GM19023 (cell line): Measurements from ENCODE around the gene SND1.

Experiments used
- ATAC-seq: cut with Tn5 transposase; IDR thresholded peaks from one replicate; pipeline ENCODE4 v1.9.1; 2021; ENCODE audit warnings: mild to moderate bottlenecking, moderate library complexity; ENCODE audit not compliant: unreplicated experiment

The SND1 gene

GRCh38 chr7:128054511-128054910, 402.5 kb downstream of the SND1 start:
- no peak for ATAC-seq

GRCh38 chr7:128055637-128056036, 403.6 kb downstream of the SND1 start:
- no peak for ATAC-seq

DNA sequence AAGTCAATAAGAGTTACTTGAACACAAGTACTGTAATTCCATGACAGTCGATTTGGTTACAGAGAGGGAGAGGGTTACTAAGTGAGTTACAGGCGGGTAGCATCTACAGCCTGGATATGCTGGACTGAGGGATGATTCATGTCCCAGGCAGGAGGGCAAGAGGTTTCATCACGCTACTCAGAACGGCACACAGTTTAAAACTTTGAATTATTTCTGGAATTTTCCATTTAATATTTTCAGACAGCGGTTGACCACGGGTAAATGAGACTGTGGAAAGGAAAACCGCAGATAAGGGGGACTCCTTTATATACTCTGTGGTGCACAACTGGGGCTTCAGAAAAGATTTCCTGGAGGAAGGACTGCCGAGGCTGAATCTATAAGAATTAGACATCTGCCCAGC, 404.9 kb downstream of the SND1 start:
- no peak for ATAC-seq

DNA sequence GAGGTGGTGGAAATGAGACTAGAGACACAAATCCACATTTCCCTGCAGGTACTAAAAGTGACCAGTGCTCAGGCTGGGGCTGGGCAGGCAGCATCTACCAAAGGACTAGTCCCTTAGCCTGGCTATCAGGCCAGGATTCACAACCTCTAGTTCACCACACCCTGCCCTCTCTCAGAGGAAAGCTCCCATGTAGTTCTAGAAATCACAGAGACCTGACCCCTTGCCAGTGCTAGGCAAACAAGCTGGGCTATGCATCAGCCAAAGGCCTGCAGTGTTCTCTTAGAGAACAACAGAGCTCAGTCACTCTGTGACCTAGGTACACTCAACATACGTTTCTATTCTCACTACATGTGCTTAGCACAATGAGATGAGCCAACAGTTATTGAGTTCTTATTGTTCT, 405.9 kb downstream of the SND1 start:
- no peak for ATAC-seq

DNA sequence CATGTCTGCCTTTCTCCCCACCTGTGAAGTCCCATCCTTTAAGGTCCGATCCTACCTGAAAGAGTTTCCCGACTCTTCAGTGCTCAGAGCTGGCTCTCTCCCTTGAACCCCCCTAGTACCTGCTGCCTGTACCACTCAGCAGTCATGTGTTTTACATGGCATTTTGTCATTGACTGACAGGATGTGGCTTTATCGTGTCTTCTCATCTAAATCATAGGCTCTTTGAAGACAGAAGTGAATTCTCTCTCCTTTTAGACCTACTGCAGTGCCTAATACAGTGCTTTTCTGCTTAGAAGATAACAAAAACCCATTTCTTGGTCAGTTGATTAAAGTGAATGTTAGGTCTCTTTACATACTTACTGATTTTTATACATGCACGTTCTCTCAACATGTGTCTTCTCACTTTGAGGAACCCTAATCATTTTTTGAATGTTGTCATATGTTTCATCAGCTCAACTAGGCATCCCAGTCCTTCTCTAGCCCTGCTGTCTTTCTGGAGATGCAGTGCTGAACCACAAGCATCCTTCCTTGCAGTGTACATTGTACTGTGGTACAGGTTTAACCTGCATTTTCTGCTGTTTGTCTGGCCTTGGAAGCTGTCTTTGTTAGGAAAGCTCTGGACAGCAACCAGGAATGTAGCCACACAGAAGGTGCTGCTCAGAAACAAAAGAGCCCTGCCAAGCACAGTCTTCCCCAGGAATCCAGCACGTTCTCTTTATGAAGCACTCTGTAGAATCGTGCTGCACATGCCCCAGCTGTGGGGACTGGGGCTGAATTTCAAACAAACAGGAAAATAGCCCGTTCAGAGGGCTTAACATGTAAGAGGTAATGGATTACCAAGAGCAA, 407.4 kb downstream of the SND1 start:
- no peak for ATAC-seq

DNA sequence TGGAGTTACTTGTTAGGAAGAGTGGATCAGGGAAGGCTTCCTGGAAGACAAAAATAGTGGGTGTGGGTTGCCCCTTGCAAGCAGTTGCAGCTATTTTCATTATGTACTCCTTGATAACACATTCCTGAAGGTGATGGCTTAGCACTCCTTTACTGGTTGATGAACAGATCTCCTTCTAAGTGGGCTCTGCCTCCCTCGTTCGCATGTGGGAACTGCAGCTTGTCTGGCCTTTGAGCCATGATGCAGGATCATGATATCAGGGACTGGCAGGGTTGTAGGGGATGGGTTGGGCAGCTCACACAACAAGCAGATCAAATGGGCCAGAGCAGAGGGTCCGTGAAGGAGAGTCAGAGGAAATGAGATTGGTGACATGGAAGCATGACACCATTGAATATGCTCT, 408.0 kb downstream of the SND1 start:
- no peak for ATAC-seq

- no peak for ATAC-seq
Observed at GRCh38 chr7:128063088-128063487, 411.1 kb downstream of the SND1 start.

DNA sequence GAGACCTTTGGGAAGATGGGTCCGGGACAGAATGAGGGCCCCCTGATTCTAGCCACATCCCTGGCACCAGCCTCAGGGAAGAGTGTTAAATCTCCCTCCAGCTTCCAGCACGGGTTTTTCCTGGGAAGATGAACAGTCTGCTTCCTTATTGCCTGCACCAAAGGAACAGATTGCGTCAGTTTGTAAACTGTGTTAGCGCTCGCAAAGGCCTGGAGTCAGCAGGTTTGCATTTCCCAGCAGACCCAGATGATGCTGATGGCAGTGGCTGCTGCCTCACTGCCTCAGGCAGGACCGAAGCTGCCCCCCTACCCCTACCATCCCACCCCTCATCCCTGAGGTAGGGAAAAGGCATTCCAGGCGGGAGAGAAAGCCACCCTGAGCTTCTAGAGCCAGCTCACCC, 413.9 kb downstream of the SND1 start:
- ATAC-seq: no peak

DNA sequence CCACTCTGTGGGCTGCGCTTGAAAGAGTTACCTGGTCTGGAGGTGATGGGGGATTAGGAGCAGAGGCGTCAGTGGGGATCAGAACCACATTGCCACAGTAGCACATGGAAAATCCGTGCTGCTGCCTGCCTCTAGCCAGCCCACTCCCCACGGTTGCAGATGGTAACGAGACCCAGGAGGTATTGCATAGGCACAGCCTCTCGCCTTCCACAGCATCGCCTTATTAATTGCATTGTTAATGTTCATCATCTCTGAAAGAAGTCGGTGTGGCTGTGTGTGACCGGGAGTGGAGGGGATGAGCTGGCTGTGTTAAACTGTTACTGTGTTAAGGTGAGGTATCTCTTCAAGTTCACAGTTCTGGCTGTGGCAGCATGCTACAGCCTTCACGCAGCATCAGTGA, 414.4 kb downstream of the SND1 start:
- ATAC-seq: no peak

GRCh38 chr7:128066858-128067257, 414.9 kb downstream of the SND1 start:
- ATAC-seq: no peak

GRCh38 chr7:128067983-128068382, 416.0 kb downstream of the SND1 start:
- ATAC-seq: no peak

GRCh38 chr7:128068785-128069184, 416.8 kb downstream of the SND1 start:
- no peak for ATAC-seq

DNA sequence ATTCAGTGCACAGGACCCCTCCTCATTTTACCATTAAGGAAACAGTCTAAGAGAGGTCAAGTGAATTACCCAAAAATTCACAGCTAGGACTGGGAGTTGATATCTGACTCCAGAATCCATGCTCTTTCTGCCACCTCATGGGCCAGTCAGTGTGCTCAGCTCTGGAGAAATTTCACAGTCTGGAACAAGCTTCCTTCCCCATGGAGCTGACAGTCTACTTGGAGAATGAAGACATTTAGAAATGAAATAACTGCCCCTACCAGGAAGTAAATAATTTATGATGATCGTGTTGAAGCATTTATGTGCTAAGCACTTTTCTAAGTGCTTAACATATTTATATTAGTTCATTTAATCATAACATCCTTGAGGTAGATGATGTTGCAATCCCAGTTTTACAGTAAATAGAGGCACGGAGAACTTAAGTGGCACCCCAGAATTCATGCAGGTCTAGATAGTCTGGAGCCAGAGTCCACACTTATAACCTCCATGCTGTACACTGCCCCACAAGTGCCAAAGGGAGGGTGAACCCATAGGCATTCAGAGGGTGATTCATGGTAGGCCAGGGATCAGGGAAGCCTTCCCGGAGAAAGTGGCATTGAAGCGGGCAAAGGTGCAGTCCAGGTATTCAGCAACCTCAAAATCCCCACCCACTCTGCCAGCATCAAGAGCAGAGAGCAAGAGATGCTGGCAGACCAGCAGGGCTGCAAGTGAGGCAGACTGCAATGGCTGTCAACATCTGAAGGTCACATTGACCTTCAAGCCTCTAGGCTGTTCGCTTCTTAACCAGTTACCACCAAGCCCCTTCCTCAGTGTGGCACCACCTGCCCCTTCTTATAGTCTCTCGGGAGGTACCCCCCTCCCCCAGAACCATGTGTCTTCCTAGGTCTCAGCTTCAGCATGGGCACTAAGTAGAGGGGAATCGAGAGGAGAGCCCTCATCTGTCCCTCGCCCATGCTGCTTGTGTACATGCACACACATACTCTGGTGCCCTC, 417.7 kb downstream of the SND1 start:
- ATAC-seq: no peak

DNA sequence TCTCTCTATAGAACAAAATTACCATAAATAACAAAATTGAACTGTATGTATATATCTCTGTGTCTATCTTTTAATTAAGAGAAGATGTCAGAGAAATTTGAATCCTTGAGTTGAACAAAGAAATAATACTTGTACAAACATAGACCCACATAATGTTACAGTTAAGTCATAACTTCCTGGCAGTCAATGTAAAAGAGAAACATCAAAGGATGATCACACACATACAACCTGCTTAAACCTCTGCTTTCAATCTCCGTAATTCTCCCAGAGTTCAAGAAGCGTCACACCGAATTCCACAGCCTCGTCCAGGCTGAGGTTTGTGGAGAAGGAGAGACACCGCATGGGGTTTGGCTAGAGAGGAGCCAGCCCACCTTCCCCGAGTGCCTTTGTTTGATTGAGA, 419.4 kb downstream of the SND1 start:
- ATAC-seq: no peak

DNA sequence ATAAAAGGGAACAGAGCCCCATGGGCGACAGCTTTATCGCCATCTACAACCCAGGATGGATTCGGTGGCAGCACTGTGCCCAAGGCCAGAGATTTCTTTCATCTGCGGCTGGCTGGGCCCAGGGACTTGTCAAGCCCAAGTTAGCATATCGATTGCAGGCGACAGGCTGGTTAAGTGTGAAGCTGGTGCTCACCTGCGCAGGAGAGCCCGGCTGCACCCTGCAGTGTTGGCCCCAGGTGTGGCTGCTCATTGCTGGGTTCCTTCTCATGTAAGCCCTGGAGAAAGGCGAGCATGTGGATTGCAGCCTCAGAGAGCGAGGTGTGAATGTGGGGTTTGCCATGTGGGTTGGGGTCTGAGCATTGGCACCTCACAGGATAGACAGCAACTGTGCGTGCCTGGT, 419.8 kb downstream of the SND1 start:
- no peak for ATAC-seq

DNA sequence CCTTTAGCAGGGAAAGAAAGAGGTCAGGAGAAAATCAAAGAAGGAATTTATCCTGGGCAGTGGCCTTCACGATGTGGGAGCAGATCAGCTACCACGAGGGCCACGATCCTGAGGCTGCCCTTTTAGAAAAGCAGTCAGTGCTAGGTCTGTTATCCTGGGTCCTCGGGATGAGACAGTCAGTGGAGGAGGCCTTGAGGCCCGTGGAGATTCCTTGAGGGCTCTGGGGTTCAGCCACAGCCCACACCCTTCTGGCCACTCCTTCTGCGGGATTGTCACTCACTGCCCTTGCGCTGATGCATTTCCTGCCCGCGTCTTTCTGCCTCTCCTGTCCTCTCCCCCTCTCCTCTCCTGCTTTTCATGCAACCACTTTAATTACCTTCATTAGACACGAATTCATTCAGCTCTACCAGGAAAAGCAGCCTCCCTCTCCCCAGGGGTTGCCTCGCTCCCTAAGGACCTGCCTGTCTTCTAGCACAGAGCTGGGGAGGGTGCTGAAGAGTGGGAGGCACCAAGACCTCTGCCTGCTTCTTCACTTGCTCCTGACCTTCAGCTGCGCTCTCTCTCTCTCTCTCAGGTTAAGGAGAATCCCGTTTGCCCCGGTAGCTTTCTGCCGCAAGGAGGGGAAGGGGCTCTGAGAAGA, 421.8 kb downstream of the SND1 start:
- no peak for ATAC-seq

DNA sequence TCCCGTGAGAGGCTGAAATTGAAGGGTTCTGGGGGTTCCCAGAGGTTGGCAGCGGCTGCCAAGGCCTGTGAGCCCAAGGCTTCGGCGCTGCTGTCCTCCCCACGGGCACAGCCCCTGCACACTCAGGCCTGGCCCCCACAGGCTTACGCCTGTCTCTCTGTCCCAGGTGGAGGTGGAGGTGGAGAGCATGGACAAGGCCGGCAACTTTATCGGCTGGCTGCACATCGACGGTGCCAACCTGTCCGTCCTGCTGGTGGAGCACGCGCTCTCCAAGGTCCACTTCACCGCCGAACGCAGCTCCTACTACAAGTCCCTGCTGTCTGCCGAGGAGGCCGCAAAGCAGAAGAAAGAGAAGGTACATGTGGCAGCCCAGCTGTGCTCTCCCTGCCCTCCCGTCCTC, 422.3 kb downstream of the SND1 start:
- no peak for ATAC-seq

DNA sequence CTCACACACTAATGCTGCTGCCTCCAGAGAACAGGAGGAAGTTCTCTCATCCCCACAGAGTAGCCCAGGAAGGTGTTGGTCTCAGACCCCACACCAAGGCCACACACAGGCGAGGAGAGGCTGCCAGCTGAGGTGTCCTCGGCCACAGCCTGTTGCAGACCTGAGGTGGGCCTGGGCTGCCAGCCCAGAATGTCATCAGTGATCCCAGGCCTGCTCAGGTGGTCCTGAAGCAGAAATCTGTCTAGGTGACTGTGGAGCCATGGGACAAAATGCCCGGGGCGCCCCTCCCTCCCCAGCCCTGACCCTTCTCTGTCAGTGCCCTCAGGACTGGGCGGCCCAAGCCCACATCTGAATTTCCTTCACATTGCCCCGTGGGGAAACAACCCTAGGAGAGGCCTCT, 422.7 kb downstream of the SND1 start:
- ATAC-seq: no peak

GRCh38 chr7:128075242-128076095, 423.5 kb downstream of the SND1 start:
- no peak for ATAC-seq

DNA sequence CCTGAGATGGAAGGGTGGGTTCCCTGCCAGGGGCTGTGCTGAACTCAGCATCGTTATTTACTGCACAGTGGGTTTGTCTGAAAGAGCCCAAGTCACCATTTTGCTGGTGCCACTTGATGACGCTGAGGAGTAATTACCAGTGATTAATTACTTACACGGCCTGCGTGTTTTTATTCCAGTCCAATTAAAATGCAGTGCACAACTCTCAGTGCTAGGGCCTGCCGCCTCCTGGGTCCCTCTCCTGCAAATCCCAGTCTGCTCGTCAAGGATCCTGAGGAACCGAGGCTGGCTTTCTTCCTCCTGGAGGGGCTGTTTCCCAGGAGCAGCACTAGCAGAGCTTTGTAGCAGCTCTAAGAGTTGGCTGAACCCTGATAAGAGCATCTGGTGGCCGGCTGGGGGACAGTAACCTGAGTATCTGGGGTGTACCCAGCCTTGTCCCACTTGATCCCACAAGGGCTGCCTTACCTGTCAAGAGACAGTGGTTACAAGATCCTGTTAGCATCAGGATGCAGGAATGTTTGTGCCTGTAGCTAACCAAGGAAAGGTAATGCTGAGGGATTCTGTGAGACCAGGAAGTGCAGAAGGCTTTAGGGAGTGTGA, 424.3 kb downstream of the SND1 start:
- no peak for ATAC-seq
